ENCODE results near the gene NTF4. TPM values are rescaled to one million over a fixed set of nuclear protein-coding genes. Genes with fewer than 3 reads are reported as not detected.

The NTF4 gene
- total RNA-seq, 1 experiment from 2014 or later: 1.7 TPM

DNA sequence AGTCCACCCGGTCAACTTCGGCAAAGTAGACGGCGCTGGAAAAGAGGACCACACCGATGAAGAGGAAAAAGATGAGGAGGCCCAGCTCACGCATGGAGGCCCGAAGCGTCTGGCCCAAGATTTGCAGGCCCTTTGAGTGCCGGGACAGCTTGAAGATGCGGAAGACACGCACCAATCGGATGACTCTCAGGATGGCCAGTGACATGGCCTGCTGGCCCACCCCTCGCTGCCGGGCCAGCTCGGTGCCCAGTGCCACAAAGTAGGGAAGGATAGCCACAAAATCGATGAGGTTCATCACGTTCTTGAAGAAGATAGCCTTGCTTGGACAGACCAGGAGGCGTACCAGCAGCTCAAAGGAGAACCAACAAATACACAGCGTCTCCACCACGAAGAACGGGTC lies 5.8 kb upstream of the NTF4 start:
- Histone ChIP-seq H3K27me3 (ENCODE audit: insufficient read depth, low read length) (no peaks in the 10 kb centered on the region), H3K4me3 (replicated peaks in 1 of 2; ENCODE audit: low read depth in 1 of 2, low read length in 2 of 2) (no peak overlapping the region), H3K79me2 (ENCODE audit: insufficient read depth, low read length) (no peaks in the 10 kb centered on the region), H3K4me1 (ENCODE audit: control insufficient read depth in 1 of 2, insufficient read depth in 2 of 2, low read length in 2 of 2) (peaks cover 20 to 34% of the 10 kb centered on the region in 2 experiments), H3K9me3 (ENCODE audit: control insufficient read depth in 1 of 2, insufficient read depth in 1 of 2, low read depth in 1 of 2, low read length in 2 of 2) (no peaks in the 10 kb centered on the region), H3K36me3 (ENCODE audit: control insufficient read depth in 1 of 2, insufficient read depth in 2 of 2, low read length in 2 of 2) (no peaks in the 10 kb centered on the region), H3K9ac (ENCODE audit: low read length) (no peak overlapping the region), H3K27ac (ENCODE audit: low read depth, low read length) (no peak overlapping the region), H3K4me2 (ENCODE audit: low read length) (no peak overlapping the region), H3K9me2 (ENCODE audit: insufficient read depth) (no peaks in the 10 kb centered on the region), H2AFZ (ENCODE audit: low read depth, low read length, poor library complexity, severe bottlenecking) (no peak overlapping the region), H4K20me1 (ENCODE audit: insufficient read depth) (no peaks in the 10 kb centered on the region)
- ChIA-PET CTCF (interaction anchor here (0.9 to 1.0 kb wide), 2 partner anchors 27 to 77 kb away, joined by 3 read pairs; partner anchors contain the start of gene RUVBL2), POLR2A (interaction anchor here (1.3 kb wide), 1 partner anchor 13 kb away, joined by 4 read pairs; the partner anchor contains the start of gene CGB7), RAD21 (ENCODE audit: low non-redundant PET in 1 of 2, low total read pairs in 2 of 2, uncharacterized antibody in 2 of 2, unreplicated experiment in 2 of 2) (no interaction called here)
- TF ChIP-seq RAD21 (IDR thresholded peaks at IDR 0.05; ENCODE audit: low read depth) (no peak), POLR2AphosphoS5 (IDR thresholded peaks at IDR 0.05; ENCODE audit: low read depth, low read length) (no peak), POLR2A (IDR thresholded peaks at IDR 0.05; ENCODE audit: borderline replicate concordance, extremely low read depth, insufficient read depth, insufficient read length) (no peak), JUND (IDR thresholded peaks at IDR 0.05) (no peak), FOSL1 (IDR thresholded peaks at IDR 0.05; ENCODE audit: low read depth) (no peak), TCF7L2 (IDR thresholded peaks at IDR 0.05; ENCODE audit: borderline replicate concordance, extremely low read depth, insufficient read depth, insufficient read length) (no peak), ZNF274 (IDR thresholded peaks at IDR 0.05; ENCODE audit: low read depth, low read length) (no peak), ZFX (IDR thresholded peaks at IDR 0.05) (no peak), SIN3A (IDR thresholded peaks at IDR 0.05; ENCODE audit: low read depth) (no peak), EZH2 (IDR thresholded peaks at IDR 0.05) (no peak)
- TF ChIP-seq, protein P1, sequence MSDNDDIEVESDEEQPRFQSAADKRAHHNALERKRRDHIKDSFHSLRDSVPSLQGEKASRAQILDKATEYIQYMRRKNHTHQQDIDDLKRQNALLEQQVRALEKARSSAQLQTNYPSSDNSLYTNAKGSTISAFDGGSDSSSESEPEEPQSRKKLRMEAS (IDR thresholded peaks at IDR 0.05): no peak
- TF ChIP-seq, protein P2, sequence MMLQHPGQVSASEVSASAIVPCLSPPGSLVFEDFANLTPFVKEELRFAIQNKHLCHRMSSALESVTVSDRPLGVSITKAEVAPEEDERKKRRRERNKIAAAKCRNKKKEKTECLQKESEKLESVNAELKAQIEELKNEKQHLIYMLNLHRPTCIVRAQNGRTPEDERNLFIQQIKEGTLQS (IDR thresholded peaks at IDR 0.05): no peak
- TF ChIP-seq, protein P3, sequence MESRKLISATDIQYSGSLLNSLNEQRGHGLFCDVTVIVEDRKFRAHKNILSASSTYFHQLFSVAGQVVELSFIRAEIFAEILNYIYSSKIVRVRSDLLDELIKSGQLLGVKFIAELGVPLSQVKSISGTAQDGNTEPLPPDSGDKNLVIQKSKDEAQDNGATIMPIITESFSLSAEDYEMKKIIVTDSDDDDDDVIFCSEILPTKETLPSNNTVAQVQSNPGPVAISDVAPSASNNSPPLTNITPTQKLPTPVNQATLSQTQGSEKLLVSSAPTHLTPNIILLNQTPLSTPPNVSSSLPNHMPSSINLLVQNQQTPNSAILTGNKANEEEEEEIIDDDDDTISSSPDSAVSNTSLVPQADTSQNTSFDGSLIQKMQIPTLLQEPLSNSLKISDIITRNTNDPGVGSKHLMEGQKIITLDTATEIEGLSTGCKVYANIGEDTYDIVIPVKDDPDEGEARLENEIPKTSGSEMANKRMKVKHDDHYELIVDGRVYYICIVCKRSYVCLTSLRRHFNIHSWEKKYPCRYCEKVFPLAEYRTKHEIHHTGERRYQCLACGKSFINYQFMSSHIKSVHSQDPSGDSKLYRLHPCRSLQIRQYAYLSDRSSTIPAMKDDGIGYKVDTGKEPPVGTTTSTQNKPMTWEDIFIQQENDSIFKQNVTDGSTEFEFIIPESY (IDR thresholded peaks at IDR 0.05; ENCODE audit: extremely low read depth, insufficient replicate concordance, low read length): no peak
- intact Hi-C loops (cut with micrococcal nuclease): no loop called here
- no peak for DNase-seq (ENCODE audit: low read depth, low spot score)
- ATAC-seq: no peak
- BruUV-seq (replicated peaks): no TSS peak
